SIG-M5 treated with dmso at 0.1 percent for 504 hours (cell line): ENCODE data around the gene ADAM23.

ENCODE experiments used
- DNase-seq: peaks from one replicate; lab custom pipeline; 2025; ENCODE audit not compliant: unreplicated experiment; lab: John Stamatoyannopoulos, UW

ADAM23 gene

DNA sequence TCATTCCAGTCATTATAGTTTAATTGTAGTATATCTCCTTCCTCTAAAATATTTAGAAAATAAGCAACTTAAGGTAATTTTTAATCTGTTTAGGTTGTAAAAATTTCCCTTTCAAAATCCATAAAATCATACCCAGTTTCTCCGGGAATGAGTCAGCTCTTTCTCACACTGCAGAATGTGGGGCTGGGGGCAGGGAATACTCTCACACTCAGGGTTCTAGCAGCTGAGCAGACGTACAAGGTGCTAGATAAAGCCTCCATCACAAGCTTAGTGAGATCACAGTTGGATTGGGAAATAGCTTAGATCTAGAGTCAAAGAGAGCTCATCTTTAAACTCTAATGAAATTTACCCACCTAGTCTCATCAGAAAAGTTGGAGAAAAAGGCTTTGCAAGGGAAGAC is 119.0 kb downstream of the ADAM23 start:
- DNase-seq = no peak

DNA sequence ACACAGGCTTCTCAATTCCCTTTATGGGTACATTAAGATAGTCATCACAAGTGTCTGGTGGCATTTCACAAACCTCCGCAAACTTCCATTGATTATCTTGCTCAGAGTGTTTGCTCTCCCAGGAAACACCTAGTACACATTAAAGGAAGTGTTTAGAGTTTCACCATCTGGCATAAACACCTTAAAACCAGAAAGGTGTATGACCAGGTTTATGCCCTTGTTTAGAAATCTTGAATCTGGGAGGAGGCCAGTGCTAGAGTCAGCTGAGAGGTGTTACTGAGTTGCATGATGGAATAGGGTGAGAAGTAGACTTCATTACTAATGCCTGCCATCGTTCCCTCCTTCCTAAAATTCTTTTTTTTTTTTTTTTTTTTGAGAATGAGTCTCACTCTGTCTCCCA is 120.0 kb downstream of the ADAM23 start:
- no peak for DNase-seq

DNA sequence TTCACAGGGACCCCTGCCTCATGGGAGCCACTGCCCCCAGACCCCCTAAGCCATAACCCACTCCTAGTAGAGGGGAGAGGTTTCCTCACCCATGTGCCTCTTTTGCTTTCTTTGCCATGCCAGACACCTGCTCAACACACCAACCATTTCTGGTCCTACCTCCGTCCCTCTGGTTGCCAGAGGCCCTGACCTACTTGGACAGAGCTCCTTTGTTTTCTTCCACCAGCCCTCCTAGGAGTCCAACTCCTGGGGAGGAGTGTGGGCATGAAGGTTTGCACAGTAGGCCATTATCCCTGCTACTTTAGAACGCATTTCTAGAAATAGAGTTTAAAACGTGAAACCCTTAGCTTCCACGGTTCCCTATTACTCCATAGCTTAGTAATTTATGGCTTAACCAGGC is 122.3 kb downstream of the ADAM23 start:
- no peak for DNase-seq

DNA sequence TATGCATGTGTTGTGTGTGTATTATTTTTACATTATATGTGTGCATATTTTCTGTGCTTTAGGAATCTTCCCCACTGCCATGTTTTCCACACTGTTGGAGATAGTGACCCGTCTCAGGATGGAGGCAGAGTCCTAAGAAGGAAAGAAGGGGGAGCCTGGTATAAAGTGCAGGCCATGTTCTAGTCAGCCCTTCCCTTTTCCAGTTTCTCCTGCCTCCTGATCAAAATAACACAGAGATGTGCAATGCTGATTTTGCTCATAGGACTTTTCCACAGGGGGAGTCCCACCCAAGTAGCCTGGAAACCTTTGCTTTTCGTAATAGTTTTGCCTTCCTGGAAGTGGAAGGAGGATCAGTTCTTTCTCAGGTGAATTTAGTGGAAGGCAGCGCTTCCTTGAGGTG is 126.1 kb downstream of the ADAM23 start:
- no peak for DNase-seq

DNA sequence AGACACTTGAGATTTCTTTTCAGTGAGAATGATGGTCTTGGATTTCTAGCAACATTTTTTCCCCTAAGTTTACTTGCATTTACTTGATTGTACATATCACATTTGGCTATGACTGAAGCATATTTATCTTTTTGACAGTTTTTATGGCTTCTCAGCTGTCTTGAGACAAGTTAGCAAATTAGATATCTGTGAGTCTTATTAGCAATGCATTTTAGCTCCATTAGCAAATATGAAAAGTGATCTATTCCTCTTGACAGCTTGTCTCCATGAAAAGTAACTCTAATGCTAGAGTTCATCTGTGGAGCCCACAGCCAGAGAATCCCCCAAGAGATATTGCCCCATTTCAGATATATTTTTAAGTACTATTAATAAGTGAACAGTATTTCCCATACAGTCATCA is 126.9 kb downstream of the ADAM23 start:
- DNase-seq = no peak

DNA sequence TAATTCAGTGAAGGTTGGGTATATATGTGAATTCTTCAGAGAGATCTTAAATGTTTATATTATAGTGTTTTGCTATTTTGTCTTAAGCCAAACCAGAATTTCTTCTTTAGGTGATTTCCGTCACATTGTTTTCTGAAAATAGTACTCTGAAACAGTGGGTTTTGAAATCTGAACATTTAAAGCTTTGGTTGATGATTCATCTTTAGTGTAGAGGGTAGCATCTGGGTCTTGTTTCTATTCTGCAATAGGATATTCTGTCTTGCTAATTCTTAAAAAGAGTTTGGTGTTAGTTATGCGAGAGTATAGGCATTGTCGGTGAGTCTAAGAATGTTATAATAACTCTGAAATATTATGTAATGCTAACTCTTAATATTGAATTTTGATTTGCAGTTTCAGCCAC is 129.4 kb downstream of the ADAM23 start:
- no peak for DNase-seq

DNA sequence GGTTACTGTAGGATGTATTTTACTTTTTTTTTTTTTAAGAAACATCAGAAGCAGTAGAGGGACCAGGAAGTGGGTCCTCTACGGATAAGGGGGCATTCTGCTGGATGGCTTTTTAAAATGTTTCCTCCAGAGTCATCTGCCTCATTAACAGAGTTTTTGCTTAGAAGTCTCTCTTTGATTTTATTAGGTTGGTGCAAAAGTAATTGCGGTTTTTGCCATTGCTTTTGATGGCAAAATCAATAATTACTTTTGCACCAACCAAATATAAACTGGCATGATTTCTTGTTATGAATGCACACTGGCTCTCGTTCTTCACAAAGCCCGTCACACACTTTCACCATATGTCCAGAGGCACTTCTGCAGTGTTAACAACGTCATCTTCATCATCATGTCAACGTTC is 130.5 kb downstream of the ADAM23 start:
- DNase-seq = no peak

DNA sequence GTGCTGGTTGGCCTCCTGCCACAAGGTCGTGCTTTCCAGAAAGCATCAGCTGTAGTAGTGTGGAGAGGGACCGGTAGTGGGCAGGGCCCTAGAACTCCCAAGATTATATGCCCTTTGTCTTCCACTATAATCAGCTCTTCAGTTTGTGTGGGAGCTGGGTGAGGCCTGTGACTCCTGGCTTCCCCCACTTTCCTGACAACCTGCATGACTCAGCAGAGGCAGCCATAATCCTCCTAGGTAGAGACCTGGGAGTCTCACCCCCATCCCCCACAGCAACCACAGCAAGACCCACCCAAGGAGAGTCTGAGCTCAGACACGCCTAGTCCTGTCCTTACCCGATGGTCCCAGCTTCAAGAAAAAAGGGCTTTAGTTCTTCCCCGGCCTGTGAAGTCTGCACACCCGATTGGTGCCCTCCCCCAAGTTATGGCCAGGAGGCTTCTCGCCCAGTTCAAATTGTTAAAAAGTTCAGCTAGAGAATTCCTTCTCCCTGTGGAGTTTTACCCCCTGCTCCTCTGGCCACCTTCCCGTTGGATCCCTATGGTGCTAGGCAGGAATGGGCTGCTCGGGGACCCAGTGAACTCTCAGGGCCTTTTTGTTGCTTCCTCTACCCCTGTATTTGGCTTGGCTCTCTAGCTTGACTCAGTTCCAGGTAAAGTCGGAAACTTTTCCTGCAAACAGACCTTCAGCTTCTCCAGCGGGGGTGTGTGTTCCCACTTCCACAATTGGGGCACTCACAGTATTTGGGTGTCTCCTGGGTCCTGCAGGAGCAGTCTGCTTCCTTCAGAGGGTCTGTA is 141.2 kb downstream of the ADAM23 start:
- DNase-seq = no peak

DNA sequence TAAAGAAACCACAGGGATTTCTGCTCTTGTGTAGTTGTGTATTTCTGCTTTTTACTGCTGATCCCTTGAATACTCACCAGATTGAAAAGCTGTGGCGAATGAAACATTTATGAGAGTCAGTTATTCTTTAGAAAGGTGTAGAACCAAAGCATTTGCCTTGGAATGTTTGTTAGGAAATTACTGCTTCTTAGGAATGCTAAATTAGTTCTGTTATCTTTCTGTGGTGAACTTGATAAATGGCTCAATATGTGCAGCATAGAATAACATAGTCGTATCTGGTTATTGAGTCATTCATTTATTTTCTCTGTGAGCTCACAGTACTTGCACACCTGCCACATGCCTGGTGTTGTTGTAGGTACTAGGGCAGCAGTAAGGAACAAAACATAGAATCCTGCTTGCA is 142.0 kb downstream of the ADAM23 start:
- DNase-seq = no peak

DNA sequence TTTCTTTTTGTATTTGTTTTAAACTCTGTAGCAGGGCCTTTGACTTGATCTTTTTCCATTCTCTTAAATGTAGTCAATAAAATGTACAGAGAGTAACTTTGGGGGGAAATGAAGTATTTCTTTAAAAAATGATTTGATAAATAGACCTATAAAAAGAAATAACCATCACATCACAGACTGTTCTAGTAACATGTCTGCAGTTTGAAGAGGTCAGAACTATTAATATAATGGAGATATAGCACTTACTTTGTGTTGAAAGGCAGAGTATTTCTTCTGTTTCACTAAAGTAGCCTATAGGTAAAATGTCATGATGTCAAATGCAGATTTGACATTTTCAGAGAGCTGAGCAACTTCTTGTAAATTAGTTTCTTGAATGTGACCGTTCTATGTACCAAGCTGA is 143.3 kb downstream of the ADAM23 start:
- DNase-seq = no peak

DNA sequence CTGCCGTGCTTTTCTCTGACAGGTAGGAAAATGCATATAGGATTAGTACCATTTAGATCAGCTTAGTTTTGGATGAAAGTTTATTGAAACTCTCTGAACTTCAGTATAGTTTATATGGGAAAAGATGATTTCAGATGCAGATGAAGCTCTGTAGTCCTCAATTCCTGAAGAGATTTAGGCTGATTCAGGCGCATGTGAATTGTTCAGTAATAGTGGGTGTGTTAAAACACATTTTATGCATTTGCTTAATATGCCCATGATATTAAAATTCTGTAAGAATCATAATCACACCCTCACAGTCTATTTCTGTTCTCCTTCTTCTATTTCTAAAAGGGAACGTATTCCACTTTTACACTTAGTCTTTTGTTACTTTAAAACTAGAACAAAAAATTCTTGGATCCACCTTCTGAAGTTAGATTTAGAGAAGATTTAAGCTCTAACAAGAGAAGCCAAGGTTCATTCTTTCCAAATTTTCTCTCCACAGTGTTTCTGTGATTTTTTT is 154.4 kb downstream of the ADAM23 start:
- DNase-seq = no peak

DNA sequence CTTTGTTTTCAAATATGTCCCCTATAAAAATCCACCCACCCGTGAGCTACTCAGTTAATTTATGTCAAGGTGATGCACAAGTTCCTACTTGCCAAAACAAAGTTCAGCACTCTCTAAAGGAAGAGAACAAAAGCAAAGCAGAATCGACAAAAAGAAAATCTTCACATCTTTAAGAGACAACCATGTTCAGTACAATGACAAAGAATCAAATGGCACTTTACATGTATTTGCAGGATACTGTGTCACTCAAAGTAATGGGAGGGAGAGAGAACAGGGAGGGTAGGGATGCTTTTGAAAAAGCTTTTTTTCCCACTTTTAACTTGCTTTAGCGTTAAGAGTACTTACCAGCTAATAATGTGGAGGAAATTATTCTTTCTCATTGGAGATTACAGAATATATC is 159.9 kb downstream of the ADAM23 start:
- no peak for DNase-seq

DNA sequence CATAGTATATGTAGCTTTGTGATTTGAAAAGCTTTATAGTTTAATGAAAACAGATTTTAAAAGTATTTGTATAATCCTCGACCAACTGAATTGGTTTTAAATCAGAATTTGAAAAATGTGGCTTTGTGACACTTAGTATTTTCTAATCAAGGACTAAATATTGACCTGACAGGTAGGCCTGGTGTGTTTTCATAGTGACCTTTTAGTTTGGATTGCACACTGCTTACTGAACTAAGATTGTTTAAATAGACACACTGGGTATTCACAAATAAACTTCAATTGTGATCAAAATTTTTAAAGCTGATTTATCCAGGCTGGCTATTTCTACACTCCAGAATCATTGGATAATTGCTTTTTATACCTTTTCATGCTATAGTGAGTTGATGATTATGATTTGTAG is 167.1 kb downstream of the ADAM23 start:
- no peak for DNase-seq

DNA sequence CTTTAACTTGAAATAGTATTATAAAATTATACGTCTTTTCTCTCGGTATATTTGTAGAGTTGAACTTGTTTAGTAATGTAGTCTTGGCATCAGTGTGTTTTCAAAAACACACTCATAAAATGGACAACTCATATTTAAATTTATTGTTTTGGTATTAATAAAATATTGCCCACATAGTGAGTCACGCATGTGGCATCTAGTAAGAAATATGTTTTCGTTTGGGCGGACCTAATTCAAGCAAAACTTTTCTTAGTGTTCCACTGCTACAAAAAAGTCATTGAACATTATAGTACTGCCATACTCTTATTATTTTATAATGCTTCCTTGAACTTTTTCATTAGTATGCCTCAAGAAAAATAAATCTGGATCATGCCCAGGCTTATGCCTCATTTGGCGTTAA is 167.9 kb downstream of the ADAM23 start:
- DNase-seq = no peak

DNA sequence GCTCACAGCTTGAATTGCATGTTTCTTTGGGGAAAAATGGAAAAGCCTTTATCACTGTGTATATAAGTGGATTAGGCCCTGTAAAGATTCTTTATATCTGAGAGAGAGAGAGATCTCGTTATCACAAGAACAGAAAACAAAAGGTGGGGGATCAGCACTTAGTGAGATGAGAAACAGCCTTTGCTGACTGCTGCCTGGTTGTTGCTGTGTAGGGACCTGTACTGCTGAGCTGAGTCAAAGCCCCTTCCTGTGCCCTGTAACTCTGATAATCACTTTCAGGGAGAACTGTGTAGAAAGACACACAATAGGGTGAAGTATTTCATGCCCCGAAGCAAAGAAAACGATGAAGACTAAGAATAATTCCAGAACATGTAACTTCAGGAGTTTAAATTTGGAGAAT is 168.4 kb downstream of the ADAM23 start:
- DNase-seq = no peak

DNA sequence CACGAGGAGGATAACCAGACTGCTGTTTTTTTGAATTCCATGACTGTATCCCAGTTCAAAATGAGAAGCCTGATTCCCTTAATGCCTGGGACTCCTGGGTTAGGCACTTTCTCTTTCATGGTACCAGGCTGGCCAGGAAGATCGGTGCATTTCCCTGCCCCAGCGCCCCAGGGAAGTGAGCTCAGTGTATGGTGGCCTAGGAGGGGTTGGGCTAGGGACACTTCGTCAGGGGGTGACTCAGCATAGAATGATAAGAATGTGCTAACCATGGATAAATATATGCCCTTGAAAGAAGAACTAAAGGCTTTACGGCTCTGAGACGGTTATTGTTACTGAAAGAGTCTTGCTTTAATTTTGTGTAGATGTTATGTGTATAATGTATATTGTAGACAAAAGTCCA is 171.5 kb downstream of the ADAM23 start:
- DNase-seq = no peak

DNA sequence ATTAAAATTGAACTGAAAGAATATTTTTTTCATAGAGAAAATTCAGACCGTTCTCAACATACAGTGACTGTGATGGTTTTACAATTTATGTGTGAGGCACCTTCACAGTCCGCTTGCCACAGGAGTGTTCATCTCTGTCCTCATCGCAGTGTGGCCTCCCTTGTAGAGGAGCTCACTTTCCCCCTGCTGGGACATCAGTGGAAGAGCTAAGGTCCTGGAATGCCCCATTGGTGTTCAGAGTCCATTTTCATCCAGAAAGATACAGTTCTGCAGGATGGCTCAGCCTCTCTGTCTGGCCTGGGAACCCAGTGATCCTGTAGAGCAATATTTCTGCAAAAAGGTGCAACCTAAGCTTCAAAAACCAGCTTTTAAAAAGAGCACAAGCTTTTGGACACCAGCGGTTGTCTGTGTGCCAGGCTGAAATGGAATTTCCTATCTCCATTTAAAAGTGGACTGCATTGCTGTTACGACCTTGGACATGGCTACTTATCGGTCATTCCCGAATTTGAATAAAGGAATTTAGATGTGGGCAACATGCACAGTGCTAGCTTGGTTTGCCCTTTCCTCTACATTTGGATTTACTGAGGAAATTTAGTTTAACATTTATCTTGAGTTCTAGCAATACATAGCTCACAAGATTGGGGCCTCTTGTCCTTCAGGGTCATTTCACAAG is 172.2 kb downstream of the ADAM23 start:
- no peak for DNase-seq

DNA sequence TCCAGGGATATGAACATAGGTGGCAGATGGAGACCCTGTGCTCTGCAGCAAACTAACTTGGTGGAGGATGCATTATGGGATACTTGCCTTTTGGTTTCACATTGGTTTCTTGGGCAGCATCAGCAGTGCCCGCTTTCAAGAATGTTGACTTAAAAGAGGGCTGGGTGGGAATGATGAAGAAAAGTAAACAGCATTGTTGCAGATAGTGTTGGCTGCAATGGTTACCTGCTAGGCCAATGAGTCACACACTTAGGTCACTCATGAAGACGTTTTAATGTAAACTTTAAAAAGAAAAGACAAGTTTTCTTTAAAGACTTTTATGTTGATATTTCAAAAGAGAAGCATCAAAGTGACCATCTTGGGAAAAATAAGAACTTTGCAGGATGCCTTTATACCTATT is 172.8 kb downstream of the ADAM23 start:
- DNase-seq = no peak

DNA sequence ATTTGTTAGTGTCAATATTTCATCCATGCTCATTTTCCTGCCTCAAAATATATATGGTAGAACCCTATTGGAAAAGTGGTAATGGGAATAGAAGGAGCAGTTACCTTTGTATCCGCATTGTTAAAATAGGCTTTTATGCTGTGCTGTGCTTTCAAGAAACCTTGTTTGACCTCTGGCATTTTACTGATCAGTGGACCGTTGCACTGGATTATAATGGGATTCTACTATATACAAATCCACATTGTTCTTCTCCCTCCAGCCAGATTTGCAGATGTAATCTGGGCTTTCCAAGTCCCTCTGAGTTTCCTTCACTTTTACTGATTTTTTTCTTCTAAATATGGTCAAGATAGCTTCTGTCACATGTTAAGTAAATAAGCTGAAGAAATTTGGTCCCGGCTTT is 175.7 kb downstream of the ADAM23 start:
- DNase-seq = no peak

DNA sequence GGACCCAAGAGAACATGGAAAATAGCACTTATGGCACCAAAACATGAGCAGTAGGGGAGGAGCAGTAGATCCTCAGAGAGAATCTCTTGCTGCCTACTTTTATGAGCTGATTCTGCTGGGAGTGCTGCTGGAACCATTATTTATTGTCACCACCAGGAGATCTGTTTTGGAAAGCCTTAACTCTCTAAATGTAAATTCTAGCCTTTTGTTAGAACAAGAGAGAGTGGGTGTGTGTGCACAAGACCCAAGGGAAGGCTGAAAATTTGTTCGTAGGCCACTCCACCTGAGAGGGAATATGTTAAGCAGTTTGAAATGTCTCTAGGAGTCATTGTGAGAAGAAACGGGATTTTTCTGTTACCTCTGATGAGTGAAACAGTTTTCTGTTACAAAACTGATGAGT is 182.8 kb downstream of the ADAM23 start:
- no peak for DNase-seq

DNA sequence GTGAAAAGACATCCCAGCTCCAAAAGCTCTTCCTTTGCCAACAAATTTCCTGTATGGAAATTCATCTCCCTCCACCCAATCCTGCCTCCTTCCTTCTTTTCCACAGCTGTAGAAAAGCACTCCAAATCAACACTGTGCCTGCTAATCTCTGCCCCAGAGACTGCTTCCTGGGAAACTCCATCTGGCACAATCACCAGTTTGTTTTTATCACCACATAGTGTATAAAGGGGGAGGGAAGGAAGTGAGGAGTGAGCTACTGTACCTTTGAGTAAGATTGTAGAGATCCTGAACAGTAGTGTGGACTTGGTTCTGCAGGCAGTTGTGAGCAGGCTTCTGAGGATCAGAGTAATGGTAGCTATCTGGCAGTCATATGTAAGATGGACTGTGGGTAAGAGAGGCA is 184.3 kb downstream of the ADAM23 start:
- DNase-seq = no peak

DNA sequence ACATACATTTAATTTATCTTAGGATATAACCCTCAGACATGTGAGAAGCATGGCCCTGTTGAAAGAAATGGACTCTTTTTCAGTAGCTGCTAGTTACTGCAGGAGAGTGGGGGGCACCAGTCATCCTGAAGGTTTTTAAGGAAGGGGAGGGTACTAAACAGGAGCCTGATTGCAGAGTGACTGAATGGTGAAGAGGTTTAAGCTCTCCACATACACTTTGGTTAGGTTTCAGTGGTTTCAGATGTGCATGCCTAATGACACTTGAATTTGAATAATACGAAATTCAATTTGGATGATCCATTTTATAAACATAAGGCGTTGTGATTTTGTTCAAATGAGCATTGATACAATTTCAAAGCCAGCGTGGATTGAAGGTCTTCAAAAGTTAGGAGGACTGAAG is 188.0 kb downstream of the ADAM23 start:
- DNase-seq = no peak

DNA sequence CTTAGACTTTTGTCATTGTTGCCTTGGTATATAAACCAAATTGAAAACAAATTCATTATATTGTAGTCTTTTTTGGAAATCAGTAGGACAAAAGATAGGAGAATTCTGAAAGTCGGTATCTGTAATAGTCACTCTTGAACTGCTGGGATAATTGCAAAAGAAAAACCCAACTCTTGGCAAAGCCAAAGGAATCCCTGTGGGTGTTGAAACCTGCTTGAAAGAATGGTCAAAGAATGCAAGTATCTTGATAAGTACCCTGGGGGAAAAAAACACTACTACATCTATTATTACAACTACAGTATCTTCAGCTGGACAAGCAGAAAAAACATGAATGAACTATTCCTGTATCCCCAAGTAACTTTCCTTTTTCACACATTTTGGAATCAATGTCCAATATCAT is 191.7 kb downstream of the ADAM23 start:
- DNase-seq = no peak
